GM10266 (cell line): ENCODE results near the gene HOPX.
"Not testable (repeated sequence)": the region's sequence is repeated elsewhere in the genome, so short reads cannot be mapped to it uniquely, and the experiment has no call there.

Experiments
- DNase-seq: peaks from one replicate; pipeline ENCODE4 v3.0.0; 2012; ENCODE audit errors: extremely low spot score
- TF ChIP-seq, protein P1 (sequence below): IDR thresholded peaks from 2 replicates; pipeline ENCODE4 v1.5.1; 2012; ENCODE audit warnings: mild to moderate bottlenecking, low read depth; ENCODE audit not compliant: control insufficient read depth, insufficient read depth; ENCODE audit errors: missing control alignments

HOPX gene

GRCh38 chr4:56677711-56678110 is 3.4 kb downstream of the HOPX start:
- TF ChIP-seq, protein P1, sequence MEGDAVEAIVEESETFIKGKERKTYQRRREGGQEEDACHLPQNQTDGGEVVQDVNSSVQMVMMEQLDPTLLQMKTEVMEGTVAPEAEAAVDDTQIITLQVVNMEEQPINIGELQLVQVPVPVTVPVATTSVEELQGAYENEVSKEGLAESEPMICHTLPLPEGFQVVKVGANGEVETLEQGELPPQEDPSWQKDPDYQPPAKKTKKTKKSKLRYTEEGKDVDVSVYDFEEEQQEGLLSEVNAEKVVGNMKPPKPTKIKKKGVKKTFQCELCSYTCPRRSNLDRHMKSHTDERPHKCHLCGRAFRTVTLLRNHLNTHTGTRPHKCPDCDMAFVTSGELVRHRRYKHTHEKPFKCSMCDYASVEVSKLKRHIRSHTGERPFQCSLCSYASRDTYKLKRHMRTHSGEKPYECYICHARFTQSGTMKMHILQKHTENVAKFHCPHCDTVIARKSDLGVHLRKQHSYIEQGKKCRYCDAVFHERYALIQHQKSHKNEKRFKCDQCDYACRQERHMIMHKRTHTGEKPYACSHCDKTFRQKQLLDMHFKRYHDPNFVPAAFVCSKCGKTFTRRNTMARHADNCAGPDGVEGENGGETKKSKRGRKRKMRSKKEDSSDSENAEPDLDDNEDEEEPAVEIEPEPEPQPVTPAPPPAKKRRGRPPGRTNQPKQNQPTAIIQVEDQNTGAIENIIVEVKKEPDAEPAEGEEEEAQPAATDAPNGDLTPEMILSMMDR: no peak
- no peak for DNase-seq

DNA sequence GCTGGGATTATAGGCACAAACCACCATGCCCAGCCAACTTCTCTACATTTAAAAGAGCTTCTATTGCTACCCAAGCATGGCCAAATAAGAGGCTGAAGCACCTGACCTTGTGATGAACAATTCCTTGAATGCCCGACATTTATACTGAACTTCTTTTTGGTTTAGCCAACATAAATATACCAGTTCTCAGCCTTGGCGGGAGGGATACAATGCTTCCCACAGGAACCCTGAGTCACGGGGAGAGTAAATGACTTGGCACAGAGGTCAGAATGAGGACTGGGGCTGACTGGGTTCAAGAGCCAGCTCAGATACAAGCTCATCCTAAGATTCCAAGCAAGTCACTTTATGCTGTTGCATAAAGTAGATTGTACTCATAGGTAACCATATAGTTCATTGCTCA is 6.1 kb downstream of the HOPX start:
- DNase-seq: no peak
- TF ChIP-seq, protein P1: no peak

GRCh38 chr4:56671860-56672259 is 9.2 kb downstream of the HOPX start:
- DNase-seq: no peak
- TF ChIP-seq, protein P1: no peak

GRCh38 chr4:56671373-56671772 is 9.7 kb downstream of the HOPX start:
- no peak for DNase-seq
- TF ChIP-seq, protein P1: no peak

DNA sequence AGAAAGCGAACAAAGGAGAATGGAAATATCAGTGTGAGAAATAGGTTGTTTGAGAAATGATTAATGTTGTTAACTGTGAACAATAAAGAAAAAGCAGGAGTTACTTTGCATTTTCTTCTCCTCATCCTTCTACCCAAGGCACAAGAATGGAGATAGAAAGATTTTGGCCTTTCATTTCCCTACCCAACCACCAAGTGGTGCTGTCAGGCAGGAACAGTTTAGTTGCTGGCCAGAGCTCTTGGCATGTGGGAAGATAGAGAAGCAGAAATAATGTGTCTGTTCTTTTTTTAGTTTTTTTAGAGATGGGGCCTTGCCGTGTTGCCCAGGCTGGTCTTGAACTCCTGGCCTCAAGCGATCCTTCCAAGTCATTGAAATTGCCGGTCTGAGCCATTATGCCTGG is 12.8 kb downstream of the HOPX start:
- TF ChIP-seq, protein P1: no peak
- no peak for DNase-seq

DNA sequence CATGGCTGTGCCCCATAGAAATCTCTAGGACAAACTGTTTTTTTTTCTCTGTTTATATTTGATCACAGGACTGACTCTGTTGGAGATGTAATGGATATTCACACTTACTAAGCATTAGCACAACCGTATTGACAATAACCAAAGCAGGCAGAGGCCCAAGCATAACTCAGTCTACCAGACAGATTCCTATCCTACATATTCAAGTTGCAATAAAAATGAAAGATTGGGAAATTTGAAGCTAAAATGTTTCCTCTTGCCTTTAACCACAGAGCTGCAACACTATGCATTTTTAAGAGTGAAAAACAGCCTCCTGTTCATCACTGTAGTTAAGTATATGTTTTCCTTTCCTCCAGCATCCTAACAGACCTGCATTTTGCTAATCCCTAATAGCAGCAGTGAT is 13.7 kb downstream of the HOPX start:
- DNase-seq: not testable (repeated sequence)

DNA sequence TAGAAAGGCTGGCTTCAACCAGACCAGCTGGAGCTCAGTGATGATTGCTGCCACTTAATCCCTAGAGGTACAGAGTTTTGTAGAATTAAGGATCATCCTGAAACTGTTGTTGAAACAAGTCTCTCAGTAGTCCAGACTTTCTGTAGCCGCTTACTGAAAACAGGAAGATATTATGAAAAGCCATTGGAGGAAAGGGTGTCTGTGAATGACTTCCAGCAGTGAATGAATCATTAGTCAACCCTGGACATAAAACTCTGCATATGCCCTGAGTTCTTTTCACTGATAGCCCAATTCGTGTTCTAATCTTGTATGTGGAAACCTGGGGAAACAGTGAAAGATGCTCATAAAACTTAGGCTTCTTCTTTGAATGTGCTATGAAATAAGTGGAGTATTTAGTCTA is 14.8 kb downstream of the HOPX start:
- TF ChIP-seq, protein P1: no peak
- no peak for DNase-seq

GRCh38 chr4:56665781-56666180 is 15.3 kb downstream of the HOPX start:
- TF ChIP-seq, protein P1: no peak
- no peak for DNase-seq
